GM20431 (cell line): Measurements from ENCODE around the gene PARG.
"Not testable (repeated sequence)": the region's sequence is repeated elsewhere in the genome, so short reads cannot be mapped to it uniquely, and the experiment has no call there.

Experiments used
- in situ Hi-C: fragments of 300-500 bp; cut with MseI, MboI; formaldehyde crosslinking; loops from one replicate; pipeline ENCODE4 v1.15.0; 2020; ENCODE audit warnings: low sequenced_read_pairs; ENCODE audit not compliant: unreplicated experiment

The PARG gene

GRCh38 chr10:49833168-49833567 is 108.7 kb downstream of the PARG start:
- in situ Hi-C loops = no loop called here

- in situ Hi-C loops = no loop called here
Measured at GRCh38 chr10:49831352-49832035, 110.3 kb downstream of the PARG start.

- in situ Hi-C loops = no loop called here
Measured at GRCh38 chr10:49830846-49831245, 111.0 kb downstream of the PARG start.

- in situ Hi-C loops = no loop called here
Measured at GRCh38 chr10:49830016-49830415, 111.8 kb downstream of the PARG start.

GRCh38 chr10:49827297-49827696 is 114.5 kb downstream of the PARG start:
- in situ Hi-C loops = no loop called here

- in situ Hi-C loops = no loop called here
Measured at GRCh38 chr10:49819234-49819958, 122.4 kb downstream of the PARG start.

GRCh38 chr10:49817845-49818244 is 124.0 kb downstream of the PARG start:
- in situ Hi-C loops = no loop called here

- in situ Hi-C loops = no loop called here
Measured at GRCh38 chr10:49803988-49804387, 137.8 kb downstream of the PARG start.

GRCh38 chr10:49798275-49798674 is 143.6 kb downstream of the PARG start:
- in situ Hi-C loops = no loop called here

- in situ Hi-C loops = no loop called here
Measured at GRCh38 chr10:49791100-49791499, 150.7 kb downstream of the PARG start.

GRCh38 chr10:49784681-49785080 is 157.1 kb downstream of the PARG start:
- in situ Hi-C loops = no loop called here

- in situ Hi-C loops = no loop called here
Measured at GRCh38 chr10:49783645-49784044, 158.2 kb downstream of the PARG start.

- in situ Hi-C loops = no loop called here
Measured at GRCh38 chr10:49781247-49781646, 160.6 kb downstream of the PARG start.

- in situ Hi-C loops = no loop called here
Measured at GRCh38 chr10:49778197-49778596, 163.6 kb downstream of the PARG start.

- in situ Hi-C loops = no loop called here
Measured at GRCh38 chr10:49776851-49777250, 165.0 kb downstream of the PARG start.

- in situ Hi-C loops = no loop called here
Measured at GRCh38 chr10:49775014-49775413, 166.8 kb downstream of the PARG start.

GRCh38 chr10:49772944-49773343 is 168.9 kb downstream of the PARG start:
- in situ Hi-C loops = not testable (repeated sequence)

GRCh38 chr10:49771046-49771445 is 170.8 kb downstream of the PARG start:
- in situ Hi-C loops = not testable (repeated sequence)

- in situ Hi-C loops = no loop called here
Measured at GRCh38 chr10:49769692-49770091, 172.1 kb downstream of the PARG start.

- in situ Hi-C loops = no loop called here
Measured at GRCh38 chr10:49768731-49769130, 173.1 kb downstream of the PARG start.

- in situ Hi-C loops = no loop called here
Measured at GRCh38 chr10:49768329-49768728, 173.5 kb downstream of the PARG start.
